Right kidney (tissue), 1 donor: ENCODE data around the gene NET1.

Experiments used
- DNase-seq: peaks from one replicate; pipeline ENCODE4 v3.0.0-alpha.2; 2016

Gene NET1

GRCh38 chr10:5482016-5482415, 69.7 kb downstream of the NET1 start:
- DNase-seq, result no peak

DNA sequence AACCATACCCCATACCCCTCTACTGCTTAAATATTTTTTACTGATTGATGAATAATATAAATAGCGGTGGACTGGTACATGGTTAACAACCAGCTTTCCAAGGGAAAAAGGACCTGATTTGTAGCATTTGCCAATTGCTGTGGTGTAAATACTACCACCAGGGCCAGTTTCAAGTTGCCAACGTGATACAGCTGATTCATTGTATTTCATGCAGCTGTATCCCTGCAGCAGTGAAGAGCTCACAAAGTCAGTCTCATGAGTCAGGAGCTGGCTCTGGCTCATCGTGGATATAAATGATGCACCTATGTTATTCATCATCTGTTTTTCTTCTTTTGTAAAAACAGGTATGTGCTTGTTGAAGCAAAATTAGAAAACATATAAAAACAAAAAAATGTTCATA, 71.8 kb downstream of the NET1 start:
- DNase-seq, result no peak

- DNase-seq, result no peak
These were observed 72.9 kb downstream of the NET1 start for GRCh38 chr10:5485290-5485689.

- DNase-seq, result no peak
These were observed 73.8 kb downstream of the NET1 start for GRCh38 chr10:5485948-5486852.

GRCh38 chr10:5486853-5487235, 74.5 kb downstream of the NET1 start:
- DNase-seq, result no peak

GRCh38 chr10:5488272-5489161, 76.2 kb downstream of the NET1 start:
- no peak for DNase-seq

GRCh38 chr10:5490032-5490431, 77.7 kb downstream of the NET1 start:
- no peak for DNase-seq

DNA sequence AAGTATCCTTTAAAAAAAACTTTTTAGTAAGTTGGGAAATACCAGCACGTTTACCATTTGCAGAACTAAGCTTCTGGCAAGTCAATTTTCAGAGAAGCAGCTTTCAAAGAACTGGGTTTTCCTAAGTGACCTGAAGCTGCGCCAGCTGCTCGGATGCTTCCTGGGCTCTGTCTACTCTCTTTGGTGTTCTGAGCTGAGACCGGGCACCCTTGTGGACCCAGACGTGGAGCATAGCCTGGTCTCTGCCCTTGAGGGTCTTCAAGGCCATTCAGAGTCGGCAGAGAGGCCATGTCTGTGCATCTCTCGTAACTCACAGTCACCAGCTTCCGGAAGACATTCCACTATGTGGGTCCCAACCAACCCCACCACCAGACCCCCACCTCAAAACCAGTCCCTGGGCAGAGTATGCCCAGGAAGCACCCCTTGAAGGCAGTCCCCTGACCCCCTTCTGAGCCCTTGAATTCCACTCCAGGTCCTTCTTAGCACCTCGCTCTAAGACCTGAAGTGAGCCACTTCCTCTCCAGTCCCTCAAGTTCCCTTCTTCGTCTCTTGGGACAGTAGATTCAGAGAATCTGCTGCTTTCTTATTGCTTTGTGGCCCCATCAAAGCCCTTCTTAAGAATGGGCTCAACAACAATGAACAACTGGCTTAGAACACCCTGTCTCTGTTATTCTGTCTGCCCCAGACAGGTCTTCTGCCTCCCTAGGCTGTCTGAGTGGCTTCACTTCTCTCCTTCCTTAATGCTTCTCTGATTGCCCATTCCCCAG, 78.5 kb downstream of the NET1 start:
- no peak for DNase-seq

DNA sequence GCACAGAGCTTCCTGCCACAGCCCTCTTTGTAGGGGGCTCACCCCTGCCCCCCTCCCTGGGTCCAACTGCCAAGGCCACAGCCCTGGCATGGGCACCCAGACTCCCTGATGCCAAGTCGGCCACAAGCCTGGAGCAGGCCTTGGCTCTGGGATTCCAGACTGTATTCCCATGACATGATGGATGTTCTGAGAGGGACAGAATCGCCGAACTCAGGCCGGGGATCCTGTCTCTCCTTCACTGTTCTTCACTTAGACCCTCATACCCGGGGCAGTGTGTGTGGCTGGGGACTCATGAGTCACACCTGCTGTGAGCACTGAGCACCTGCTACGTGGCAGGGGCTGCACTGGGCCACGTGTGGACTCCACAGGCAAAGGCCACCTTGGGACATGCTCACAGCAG, 79.1 kb downstream of the NET1 start:
- DNase-seq, result no peak

GRCh38 chr10:5492322-5492855, 80.0 kb downstream of the NET1 start:
- DNase-seq, result no peak

- DNase-seq, result no peak
These were observed 80.7 kb downstream of the NET1 start for GRCh38 chr10:5492929-5493576.

DNA sequence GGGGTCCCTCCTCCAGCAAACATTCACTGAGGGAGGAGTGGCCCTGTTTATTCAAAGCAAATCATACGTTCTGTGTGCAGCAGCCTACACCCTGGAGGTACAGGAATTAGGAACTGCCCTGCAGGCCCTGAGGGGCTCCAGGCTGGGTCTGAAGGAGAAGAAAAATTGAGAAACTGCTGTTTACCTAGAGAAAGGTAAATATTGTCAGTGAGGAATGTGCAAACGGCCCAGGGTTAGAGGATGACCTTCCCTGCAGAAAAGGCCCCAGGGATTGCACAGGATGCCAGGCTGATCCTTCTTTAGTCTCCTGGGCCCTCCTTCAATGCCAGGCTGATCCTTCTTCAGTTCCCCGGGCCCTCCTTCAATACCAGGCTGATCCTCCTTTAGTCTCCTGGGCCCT, 81.3 kb downstream of the NET1 start:
- no peak for DNase-seq

DNA sequence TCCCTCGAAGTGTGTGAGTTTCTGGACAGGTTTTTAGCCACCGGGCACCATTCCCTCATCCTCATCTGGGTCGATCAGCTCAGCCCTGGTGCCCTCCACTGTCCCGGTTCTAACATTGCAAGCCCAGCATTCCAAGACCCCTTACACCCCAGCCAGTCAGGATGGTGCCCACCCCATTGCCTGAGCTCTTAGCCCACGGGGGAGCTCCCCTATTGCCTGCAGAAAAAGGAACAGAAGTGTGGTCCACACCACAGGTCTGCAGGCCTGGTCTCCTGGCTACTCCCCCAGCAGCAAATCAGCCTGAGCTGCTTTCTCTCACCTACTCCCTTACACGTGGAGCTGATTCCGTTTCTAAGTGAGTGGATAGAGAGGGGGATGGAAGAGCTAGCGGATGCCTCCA, 82.3 kb downstream of the NET1 start:
- DNase-seq, result no peak

- DNase-seq, result no peak
These were observed 84.2 kb downstream of the NET1 start for GRCh38 chr10:5496261-5497250.

DNA sequence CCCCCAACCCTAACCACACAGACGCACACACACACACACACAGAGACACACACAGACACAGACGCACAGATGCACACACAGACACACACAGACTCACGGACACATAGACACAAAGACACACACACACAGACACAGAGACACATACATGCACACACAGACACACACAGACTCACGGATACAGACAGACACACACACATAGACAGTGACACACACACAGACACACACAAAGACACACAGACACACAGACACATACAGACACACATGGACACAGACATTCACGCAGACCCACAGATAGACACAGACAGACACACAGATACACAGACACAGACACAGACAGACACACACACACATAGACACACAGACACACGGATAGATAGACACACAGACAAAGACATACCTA, 84.9 kb downstream of the NET1 start:
- no peak for DNase-seq

- no peak for DNase-seq
These were observed 85.8 kb downstream of the NET1 start for GRCh38 chr10:5497948-5498730.

- no peak for DNase-seq
These were observed 86.6 kb downstream of the NET1 start for GRCh38 chr10:5498791-5499492.

GRCh38 chr10:5499493-5500140, 87.3 kb downstream of the NET1 start, which contains the start of gene CALML5:
TSS of gene CALML5 (minus strand) at chr10:5499570. CDS start at chr10:5499438, 132 bp downstream.
- DNase-seq, result no peak
